C4-2B (cell line): Measurements from ENCODE around the gene RNPEP.

Experiments used
- ZFX ChIP-seq: fragments of 450-650 bp; IDR thresholded peaks from 2 replicates; pipeline ENCODE4 v1.6.1; 2017
- TF ChIP-seq, protein P1 (sequence below): fragments of 450-650 bp; conservative IDR thresholded peaks from 2 replicates; pipeline ENCODE4 v1.5.1; 2017; ENCODE audit warnings: mild to moderate bottlenecking

DNA sequence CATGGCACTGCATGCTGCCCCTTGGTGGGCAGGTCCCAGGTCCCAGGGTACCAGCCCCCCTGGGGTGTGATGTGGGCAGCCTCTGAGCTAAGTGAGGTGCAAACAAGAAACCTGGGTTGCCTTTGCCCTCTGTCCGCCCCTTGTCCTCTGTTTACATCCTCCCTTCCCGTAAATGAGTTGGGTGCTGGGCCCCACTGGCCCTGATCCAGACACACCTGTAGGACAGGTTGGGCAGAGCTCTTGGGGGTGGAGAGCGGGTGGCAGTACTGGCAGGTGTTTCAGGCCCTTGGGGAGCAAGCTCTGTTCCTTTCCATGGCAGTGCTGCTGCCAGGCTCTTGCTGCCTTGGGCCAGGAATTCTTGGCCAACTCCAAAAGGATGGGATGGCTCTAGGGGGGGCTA is 63.8 kb downstream of the RNPEP start:
- TF ChIP-seq, protein P1, sequence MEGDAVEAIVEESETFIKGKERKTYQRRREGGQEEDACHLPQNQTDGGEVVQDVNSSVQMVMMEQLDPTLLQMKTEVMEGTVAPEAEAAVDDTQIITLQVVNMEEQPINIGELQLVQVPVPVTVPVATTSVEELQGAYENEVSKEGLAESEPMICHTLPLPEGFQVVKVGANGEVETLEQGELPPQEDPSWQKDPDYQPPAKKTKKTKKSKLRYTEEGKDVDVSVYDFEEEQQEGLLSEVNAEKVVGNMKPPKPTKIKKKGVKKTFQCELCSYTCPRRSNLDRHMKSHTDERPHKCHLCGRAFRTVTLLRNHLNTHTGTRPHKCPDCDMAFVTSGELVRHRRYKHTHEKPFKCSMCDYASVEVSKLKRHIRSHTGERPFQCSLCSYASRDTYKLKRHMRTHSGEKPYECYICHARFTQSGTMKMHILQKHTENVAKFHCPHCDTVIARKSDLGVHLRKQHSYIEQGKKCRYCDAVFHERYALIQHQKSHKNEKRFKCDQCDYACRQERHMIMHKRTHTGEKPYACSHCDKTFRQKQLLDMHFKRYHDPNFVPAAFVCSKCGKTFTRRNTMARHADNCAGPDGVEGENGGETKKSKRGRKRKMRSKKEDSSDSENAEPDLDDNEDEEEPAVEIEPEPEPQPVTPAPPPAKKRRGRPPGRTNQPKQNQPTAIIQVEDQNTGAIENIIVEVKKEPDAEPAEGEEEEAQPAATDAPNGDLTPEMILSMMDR: no peak
- TF ChIP-seq ZFX: no peak
